Measurements from ENCODE around the gene ZNF813.
A peak's percentile ranks its signal among the peaks of the same experiment; 100 is the strongest.
"Not testable (repeated sequence)": the region's sequence is repeated elsewhere in the genome, so short reads cannot be mapped to it uniquely, and the experiment has no call there.

The ZNF813 gene

DNA sequence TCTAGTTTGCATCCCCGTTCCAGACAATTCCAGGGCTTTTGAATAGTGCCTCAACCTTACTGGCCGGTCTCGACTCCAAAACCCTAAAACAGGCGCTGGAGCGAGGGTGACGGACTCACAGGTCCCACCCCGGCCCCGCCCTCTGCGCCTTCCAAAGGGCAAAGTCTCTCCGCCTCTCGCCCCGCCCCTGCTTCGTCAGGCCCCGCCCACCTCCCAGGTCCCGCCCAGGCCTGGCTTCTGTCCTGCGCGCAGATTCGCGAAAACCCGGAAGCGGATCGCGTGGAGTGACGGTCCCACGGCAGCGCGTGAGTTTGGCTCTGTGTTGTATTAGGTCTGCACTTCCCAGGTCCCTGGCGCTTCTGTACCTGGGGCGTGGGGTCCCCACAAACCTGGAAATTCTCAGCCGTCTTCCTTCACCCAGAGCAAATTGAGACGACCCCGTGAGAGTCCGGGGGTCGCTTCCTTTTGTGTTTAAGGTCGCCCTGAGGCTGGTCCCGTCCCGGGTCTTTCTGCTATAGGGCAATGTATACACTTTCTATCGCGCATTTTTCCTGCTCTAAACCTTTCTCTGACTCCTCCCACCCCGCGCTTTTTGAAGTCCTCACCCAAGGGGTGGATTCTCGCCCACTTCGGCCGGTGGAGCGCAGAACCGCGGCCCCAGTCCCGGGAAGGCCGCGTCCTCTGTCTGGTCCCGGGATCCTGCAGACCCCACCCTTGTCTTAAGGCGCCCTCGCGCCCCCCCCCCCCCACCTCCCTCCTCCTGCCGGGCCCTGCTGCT, at the start of gene ZNF813:
TSS of gene ZNF813 (plus strand) at position 249 of the 778 bp plus-strand sequence. CDS start 16,090 bp downstream, outside the sequence.
- peak; percentile 46 for DNase-seq

DNA sequence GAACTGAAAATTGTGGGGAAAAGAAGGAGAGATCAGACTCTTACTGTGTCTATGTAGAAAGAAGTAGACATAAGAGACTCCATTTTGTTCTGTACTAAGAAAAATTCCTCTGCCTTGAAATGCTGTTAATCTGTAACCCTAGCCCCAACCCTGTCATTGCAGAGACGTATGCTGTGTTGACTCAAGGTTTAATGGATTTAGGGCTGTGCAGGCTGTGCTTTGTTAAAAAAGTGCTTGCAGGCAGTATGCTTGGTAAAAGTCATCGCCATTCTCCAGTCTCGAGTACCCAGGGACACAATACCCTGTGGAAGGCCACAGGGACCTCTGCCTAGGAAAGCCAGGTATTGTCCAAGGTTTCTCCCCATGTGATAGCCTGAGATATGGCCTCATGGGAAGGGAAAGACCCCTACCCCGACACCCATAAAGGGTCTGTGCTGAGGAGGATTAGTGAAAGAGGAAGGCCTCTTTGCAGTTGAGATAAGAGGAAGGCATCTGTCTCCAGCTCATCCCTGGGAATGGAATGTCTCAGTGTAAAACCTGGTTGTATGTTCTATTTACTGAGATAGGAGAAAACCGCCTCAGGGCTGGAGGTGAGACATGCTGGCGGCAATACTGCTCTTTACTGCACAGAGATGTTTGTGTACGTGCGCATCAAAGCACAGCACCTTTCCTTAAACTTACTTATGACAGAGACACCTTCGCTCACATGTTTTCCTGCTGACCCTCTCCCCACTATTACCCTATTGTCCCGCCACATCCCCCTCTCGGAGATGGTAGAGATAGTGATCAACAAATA, 46.8 kb upstream of the ZNF813 start:
- not testable (repeated sequence) for DNase-seq

DNA sequence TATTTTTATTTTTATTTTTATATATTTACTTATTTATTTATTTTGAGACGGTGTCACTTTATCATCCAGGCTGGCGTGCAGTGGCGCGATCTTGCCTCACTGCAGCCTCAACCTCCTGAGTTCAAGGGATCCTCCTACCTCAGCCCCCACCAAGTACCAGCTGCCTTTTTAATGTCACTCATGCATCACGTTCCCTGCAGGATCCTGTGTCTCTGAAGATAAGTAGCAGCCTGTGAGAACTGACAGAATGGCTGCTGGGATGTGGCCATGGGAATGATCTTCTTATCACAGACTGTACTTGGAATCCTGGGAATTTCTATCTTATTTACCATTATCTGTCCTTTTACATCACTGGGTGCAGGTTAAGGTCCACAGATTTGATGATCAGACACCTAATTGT, 45.0 kb upstream of the ZNF813 start:
- no peak for DNase-seq

DNA sequence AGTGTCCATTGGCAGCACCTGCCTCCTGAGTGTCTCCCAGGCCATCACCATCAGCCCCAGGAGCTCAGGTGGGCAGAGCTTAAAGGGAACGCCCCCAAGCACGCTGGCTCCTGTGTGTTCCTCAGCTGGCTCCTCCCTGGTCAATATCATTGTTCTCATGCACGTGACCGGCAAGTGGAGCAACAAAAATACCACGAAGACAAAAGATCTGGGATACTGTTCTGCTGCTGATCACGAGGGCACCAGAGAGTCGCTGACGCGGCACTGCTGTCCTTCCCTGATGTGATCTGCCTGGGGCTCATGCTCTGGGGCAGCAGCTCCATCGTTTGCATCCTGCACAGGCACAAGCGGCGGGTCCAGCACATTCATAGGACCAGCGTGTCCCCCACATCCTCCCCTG, 44.5 kb upstream of the ZNF813 start:
- DNase-seq = not testable (repeated sequence)

DNA sequence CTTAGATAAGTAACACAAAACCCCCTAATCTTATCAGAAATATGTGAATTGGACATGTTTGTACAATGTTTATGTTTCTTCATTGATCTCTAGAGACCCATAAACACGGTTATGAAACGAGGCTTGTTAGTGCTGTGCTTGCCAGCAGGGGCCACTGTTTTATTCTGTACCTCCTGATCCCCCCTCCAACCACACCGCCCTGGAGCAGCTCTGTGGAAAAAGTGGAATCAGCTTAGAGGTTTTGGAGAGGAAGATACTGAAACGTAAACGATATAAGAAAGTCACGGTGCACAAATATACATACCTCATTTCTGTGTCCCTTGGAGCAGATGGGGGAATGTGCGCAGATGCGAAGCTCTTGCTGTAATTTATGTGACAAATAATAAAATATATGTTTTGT, 43.9 kb upstream of the ZNF813 start:
- DNase-seq = not testable (repeated sequence)

DNA sequence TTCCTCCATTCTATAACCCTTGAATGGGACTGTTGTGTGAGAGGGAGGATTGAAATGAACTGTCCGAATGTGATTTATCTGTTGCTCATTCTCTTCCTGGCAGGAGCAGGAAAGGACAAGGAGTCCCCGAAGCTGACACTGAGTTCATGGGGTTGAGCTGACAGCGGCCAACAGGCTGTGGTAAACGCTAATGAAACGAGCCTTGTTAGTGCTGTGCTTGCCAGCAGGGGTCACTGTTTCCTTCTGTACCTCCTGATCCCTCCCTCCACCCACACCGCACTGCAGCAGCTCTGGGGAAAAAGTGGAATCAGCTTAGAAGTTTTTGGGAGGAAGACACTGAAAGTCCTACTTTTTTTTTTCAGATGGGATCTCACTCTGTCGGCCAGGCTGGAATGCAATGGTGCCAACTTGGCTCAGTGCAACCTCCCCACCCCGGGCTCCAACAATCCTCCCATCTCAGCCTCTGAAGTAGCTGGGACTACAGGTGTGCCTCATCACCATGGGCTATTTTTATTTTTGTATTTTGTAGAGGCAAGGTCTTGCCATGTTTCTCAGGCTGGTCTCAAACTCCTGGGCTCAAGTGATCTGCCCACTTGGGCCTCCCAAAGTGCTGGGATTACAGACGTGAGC, 42.5 kb upstream of the ZNF813 start:
- DNase-seq = peak; percentile 59

DNA sequence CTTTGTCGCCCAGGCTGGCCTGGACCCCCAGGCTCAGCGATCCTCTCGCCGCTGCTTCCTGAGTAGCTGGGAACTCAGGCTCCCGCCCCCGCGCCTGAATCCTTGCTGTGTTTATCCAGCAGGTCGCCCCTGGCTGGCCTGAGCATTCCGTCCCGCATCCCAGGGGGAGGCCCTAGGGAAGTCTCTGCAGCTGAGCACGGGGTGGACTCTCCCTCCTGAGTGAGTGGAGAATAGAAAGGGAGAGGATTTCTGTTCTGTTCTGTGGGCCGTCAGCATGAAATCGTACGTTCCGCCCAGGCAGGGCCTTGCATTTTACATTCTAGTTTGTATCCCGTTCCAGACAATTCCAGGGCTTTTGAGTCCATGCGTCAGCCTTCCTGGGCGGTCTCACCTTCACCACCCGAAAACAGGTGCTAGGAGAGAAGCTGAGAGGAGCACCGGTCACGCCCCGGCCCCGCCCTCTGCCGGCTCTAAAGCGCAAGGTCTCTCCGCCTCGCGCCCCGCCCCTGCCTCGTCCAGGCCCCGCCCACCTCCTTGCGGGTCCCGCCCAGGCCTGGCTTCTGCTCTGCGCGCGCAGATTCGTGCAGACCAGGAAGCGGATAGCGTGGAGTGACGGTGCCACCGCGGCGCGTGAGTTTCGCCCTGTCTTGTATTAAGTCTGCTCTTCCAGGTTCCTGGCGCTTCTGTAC, 36.0 kb upstream of the ZNF813 start, which contains the start of gene ZNF761:
TSS of gene ZNF761 (plus strand) at position 586 of the 689 bp plus-strand sequence. CDS start 15,285 bp downstream, outside the sequence.
- DNase-seq = peak; percentile 83

DNA sequence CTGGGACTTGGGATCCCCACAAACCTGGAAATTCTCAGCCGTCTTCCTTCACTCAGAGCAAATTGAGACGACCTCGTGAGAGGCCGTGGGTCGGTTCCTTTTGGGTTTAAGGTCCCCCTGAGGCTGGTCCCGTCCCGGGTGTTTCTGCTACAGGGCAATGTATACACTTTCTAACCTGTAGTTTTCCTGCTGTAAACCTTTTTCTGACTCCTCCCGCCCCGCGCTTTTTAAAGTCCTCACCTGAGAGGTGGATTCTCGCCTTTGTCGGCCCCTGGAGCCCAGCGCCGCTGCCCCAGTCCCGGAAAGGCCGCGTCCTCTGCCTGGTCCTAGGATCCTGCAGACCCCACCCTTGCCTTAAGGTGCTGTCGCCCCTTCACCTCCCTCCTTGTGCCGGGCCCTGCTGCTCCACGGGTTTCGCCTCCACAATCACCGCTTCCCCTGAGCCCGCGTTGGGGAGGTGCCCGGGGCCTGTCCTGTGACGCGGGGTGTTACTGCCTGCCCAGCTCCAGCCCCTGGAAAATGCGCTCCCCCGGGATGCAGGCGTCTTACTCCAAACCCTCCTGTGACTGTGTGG, 35.4 kb upstream of the ZNF813 start:
- DNase-seq = no peak

DNA sequence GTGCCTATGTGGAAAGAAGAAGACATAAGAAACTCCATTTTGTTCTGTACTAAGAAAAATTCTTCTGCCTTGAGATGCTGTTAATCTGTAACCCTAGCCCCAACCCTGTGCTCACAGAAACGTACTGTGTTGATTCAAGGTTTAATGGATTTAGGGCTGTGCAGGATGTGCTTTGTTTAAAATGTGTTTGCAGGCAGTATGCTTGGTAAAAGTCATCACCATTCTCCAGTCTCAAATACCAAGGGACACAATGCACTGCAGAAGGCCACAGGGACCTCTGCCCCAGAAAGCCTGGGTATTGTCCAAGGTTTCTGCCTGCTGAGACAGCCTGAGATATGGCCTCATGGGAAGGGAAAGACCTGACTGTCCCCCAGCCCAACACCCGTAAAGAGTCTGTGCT, 23.7 kb upstream of the ZNF813 start:
- not testable (repeated sequence) for DNase-seq

DNA sequence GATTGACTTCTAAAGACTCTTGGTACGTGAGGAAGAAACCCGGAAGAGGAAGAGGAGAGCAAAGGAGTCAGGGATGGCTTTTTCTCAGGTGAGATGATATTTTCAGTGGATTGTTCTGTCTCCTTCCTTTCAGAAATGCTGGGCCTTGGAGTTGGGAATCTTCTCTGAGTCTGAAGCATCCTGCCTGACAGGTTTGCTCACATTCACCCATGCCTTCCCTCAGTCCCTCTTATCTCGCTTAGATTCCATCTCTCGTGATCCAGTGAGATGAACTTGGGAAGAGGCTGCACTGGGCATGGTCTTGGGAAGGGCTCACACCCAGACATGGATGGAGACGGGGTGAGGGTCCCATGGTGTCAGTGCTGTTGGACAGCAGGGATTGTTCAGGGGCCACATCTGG, 20.3 kb upstream of the ZNF813 start:
- not testable (repeated sequence) for DNase-seq

DNA sequence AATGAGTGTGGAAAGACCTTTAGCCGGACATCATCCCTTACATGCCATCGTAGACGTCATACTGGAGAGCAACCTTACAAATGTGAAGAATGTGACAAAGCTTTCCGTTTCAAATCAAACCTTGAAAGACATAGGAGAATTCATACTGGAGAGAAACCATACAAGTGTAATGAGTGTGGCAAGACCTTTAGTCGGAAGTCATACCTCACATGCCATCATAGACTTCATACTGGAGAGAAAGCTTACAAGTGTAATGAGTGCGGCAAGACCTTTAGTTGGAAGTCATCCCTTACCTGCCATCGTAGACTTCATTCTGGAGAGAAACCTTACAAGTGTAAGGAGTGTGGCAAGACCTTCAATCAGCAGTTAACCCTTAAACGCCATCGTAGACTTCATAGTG, 11.7 kb upstream of the ZNF813 start:
- no peak for DNase-seq

DNA sequence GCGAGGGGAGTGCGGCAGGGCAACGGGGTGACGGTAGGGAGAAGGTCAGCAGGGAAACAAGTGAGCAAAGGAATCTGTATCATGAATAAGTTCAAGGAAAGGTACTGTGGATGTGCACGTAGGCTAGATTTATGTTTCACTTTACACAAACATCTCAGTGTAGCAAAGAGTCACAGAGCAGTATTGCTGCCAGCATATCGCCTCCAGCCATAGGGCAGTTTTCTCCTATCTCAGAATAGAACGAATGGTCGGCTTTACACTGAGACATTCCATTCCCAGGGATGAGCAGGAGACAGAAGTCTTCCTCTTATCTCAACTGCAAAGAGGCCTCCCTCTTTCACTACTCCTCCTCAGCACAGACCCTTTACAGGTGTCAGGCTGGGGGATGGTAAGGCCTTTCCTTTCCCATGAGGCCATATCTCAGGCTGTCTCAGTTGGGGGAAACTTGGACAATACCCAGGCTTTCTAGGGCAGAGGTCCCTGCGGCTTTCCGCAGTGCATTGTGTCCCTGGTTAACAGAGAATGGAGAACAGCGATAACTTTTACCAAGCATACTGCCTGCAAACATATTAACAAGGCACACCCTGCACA, 7.3 kb upstream of the ZNF813 start:
- not testable (repeated sequence) for DNase-seq

DNA sequence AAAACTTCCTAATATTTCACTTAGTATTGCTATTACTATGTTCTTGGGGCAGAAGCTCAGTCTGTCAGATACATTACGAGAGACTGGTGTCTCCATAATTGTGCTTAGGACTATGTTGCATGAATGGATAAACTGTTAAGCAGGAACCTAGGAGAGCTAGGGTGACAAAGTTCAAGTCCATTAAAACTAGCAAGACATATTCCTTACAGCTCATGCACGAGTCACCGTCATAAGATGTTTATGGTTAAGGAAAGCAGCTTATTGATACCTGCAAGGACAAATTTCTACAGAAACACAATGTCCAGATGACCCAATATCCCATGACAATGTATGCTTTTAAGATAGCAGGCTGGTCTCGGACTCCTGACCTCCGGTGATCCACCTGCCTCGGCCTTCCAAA, 5.7 kb upstream of the ZNF813 start:
- no peak for DNase-seq

DNA sequence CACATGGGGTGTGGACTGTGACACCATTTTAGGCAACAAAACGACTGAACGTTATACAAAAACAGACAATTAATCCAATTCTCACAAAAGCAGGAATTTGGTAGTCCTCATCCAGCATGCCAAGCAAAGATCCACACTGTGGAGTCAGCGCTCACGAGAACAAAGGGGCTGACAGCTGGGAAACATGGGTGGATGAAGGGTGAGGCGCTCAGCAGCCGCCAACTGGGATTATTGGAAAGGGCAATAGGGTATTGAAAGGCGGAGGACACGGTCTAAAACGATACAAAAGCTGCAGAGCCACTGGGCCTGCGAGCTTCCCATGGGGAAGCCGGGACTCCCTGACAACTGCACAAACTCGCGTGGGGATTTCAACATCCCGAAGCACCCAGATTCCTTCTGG, 4.7 kb upstream of the ZNF813 start:
- no peak for DNase-seq

DNA sequence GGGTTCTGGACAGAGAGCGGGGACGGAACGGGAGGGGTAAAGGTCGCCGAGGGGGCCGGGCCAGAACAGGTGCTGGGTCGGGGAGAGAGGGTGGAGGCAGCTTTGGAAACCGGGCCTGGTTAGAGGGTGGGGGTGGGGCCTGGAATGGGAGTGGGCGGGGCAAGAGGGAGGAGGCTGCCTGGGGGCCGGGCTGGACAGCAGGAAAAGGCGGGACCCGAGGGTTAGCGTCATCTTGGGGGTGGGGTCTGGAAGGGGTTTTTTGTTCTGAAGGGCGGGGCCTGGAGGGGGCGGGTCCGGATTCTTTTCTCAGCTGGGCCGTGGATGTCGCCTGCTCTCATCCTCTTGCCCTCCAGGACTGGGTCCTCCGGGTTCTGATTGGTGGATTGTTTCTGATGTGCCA, 4.3 kb upstream of the ZNF813 start:
- DNase-seq = no peak

DNA sequence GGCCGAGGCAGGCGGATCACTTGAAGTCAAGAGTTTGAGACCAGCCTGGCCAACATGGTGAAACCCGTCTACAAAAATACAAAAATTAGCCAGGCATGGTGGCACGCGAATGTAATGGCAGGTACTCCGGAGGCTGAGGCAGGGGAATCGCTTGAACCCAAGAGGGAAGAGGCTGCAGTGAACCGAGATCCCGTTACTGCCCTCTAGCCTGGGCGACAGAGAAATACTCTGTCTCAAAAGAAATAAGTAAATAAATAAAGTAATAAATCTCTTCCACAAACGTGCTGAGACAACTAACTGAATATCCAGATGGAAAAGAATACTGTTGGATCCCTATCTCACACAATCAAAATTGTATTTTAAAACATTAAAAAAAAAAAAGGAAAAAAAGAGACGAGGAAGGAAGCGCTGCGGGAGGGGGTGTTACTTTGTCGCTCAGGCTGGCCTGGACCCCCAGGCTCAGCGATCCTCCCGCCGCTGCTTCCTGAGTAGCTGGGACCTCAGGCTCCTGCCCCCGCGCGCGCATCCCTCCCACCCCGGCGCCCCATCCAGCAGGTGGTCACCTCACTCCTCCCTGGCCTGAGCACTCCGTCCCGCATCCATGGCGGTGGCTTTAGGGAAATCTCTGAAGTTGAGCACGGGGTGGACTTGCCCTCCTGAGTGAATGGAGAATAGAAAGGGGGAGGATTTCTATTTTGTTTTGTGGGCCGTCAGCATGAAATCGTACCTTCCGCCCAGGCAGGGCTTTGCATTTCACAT, 628 bp upstream of the ZNF813 start:
- DNase-seq = no peak

DNA sequence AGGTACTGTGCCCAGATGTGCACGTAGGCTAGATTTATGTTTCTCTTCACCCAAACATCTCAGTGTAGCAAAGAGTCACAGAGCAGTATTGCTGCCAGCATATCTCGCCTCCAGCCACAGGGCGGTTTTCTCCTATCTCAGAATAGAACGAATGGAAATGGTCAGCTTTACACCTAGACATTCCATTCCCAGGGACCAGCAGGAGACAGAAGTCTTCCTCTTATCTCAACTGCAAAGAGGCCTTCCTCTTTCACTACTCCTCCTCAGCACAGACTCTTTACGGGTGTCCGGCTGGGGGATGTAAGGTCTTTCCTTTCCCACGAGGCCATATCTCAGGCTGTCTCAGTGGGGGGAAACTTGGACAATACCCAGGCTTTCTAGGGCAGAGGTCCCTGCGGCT, 1.1 kb downstream of the ZNF813 start:
- not testable (repeated sequence) for DNase-seq

DNA sequence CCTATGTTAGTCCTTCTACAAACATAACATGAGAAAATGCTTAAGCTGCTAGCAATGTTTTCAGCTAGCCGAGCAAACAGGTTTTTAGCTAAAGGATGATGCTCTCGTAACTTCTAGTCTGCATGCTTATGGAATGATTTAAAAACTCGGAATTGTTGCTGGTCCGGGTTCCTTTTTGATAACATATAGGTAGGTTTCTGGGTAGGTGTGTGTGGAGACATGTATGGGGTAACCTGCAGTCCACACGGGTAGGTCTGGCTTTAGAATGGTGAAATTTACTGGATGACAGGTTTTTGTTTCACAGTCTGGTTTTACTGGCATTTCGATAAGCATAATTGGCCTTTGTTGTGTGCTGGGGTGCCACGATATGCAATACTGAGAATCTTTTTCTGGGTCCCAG, 4.4 kb downstream of the ZNF813 start:
- DNase-seq = no peak

DNA sequence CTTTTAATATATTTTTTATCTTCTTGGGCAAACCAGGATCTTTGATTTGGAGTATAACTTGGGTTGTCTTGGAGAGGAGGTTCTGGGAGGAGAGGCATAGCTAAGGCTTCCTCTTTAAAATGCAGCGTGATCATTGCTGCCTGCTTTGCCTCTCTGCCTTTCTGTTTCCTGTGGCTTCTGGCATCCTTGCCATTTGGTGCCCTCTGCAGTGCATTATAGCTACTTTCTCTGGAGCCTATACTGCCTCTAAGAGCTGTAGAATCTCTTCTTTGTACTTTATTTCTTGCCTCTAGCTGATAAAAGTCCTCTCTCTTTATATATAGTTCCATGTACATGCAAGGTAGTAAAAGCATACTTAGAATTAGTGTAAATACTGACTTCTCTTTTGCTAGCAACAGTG, 7.3 kb downstream of the ZNF813 start:
- DNase-seq = not testable (repeated sequence)

DNA sequence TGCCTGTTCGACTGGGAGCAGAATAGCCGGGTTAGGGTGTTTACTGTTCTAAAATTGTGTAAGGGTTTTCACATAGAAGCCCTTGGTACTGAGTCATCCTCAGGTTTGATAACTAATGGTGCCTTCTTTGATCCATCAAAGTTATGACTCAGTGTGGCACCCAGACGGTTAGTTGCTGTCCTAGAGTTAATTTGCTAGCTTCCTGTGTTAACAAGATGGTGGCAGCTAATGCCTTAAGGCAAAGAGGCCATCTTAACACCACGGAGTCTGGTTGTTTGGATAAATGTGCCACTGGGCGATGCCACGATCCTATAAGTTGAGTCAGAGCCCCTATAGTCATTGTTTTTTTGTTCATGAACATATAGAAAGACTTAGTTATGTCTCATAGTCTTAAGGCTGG, 7.9 kb downstream of the ZNF813 start:
- not testable (repeated sequence) for DNase-seq

DNA sequence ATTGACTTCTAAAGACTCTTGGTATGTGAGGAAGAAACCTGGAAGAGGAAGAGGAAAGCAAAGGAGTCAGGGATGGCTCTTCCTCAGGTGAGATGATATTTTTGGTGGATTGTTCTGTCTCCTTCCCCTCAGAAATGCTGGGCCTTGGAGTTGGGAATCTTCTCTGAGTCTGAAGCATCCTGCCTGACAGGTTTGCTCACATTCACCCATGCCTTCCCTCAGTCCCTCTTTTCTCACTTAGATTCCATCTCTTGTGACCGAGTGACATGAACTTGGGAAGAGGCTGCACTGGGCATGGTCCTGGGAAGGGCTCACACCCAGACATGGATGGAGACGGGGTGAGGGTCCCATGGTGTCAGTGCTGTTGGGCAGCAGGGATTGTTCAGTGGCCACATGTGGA, 16.2 kb downstream of the ZNF813 start:
- not testable (repeated sequence) for DNase-seq

Measured in NCI-H1092 treated with DMSO at 0.1 percent for 48 hours (cell line).